OCI-M2 (cell line): ENCODE data around the gene ELL2.
"Not testable (repeated sequence)": the region's sequence is repeated elsewhere in the genome, so short reads cannot be mapped to it uniquely, and the experiment has no call there.

ENCODE experiments used
- DNase-seq: peaks from one replicate; lab custom pipeline; 2025; ENCODE audit not compliant: unreplicated experiment; lab: John Stamatoyannopoulos, UW

Gene ELL2

GRCh38 chr5:95883185-95884016 lies 78.2 kb downstream of the ELL2 start:
- no peak for DNase-seq

GRCh38 chr5:95881833-95882232 lies 79.8 kb downstream of the ELL2 start:
- no peak for DNase-seq

GRCh38 chr5:95880081-95880926 lies 81.3 kb downstream of the ELL2 start:
- no peak for DNase-seq

GRCh38 chr5:95879661-95880060 lies 82.0 kb downstream of the ELL2 start:
- DNase-seq: no peak

GRCh38 chr5:95878417-95879323 lies 83.0 kb downstream of the ELL2 start:
- no peak for DNase-seq

- no peak for DNase-seq
Measured at GRCh38 chr5:95876782-95877181, 84.9 kb downstream of the ELL2 start.

- no peak for DNase-seq
Measured at GRCh38 chr5:95874246-95874645, 87.4 kb downstream of the ELL2 start.

GRCh38 chr5:95873351-95873750 lies 88.3 kb downstream of the ELL2 start:
- no peak for DNase-seq

GRCh38 chr5:95872346-95873268 lies 89.0 kb downstream of the ELL2 start:
- no peak for DNase-seq

- DNase-seq: no peak
Measured at GRCh38 chr5:95871146-95871806, 90.4 kb downstream of the ELL2 start.

GRCh38 chr5:95870105-95870672 lies 91.5 kb downstream of the ELL2 start:
- DNase-seq: no peak

GRCh38 chr5:95869173-95869855 lies 92.3 kb downstream of the ELL2 start:
- DNase-seq: not testable (repeated sequence)

- no peak for DNase-seq
Measured at GRCh38 chr5:95868136-95868535, 93.5 kb downstream of the ELL2 start.

- no peak for DNase-seq
Measured at GRCh38 chr5:95866435-95867040, 95.1 kb downstream of the ELL2 start.

GRCh38 chr5:95864944-95865504 lies 96.6 kb downstream of the ELL2 start:
- DNase-seq: no peak

- DNase-seq: no peak
Measured at GRCh38 chr5:95864456-95864855, 97.2 kb downstream of the ELL2 start.

- DNase-seq: no peak
Measured at GRCh38 chr5:95863383-95863757, 98.3 kb downstream of the ELL2 start.
